ENCODE results near the gene CLSTN2. TPM values are rescaled to one million over a fixed set of nuclear protein-coding genes. Genes with fewer than 3 reads are reported as not detected.

The CLSTN2 gene
- polyA plus RNA-seq, 3 donors, result not detected

DNA sequence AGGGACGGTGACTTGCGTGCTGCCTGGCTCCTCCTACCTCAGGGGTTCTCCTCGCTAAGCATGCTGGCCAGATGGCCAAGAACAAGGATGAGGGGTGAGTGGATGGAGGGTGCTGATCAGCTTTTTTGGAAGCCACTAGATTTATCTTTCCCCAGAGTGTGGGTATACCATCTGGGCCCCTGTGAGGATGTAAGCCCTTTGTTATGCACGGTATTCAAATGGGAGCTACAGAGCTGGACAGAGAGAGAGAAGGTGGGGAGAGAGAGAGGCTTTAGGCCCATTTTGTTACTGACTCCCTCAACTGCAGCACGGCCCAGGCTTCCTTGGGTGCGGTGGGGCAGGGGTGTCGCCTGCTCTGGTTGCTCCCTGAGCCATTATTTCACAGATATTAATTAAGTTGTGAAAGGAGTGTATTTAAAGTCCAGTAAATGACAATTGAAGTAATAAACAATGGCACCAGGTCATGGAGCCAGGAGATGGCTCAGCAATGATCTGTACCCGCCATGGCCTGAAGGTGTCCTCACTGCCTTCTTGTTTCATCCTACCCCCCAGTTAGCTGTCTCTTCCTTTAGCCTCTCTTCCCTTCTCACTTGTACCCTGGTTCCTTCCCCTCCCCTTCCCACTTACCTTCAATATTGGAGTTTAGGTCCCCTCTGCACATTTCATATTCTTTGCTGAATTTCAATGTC lies 158.0 kb downstream of the CLSTN2 start:
- no peak overlapping the region for H3K4me3 Mint-ChIP-seq
- Histone ChIP-seq H3K27ac (ENCODE audit: low read depth in 1 of 2, low read length in 2 of 2) (no peak overlapping the region), H4K20me1 (ENCODE audit: insufficient read depth, low read length) (no peaks in the 10 kb centered on the region), H2AFZ (ENCODE audit: insufficient read depth, low read depth, low read length, poor library complexity, severe bottlenecking) (no peak overlapping the region), H3K4me1 (ENCODE audit: control insufficient read depth in 1 of 2, insufficient read depth in 2 of 2, low read length in 2 of 2) (no peaks in the 10 kb centered on the region), H3K36me3 (replicated peaks in 1 of 2; ENCODE audit: control insufficient read depth in 1 of 2, insufficient read depth in 2 of 2, low read length in 2 of 2) (no peaks in the 10 kb centered on the region), H3K4me2 (replicated peaks; ENCODE audit: extremely low read depth, low read length, poor library complexity, severe bottlenecking) (no peak overlapping the region), H3K4me3 (replicated peaks in 1 of 3; ENCODE audit: low read depth in 2 of 3, low read length in 3 of 3) (no peak overlapping the region), H3K9me3 (replicated peaks in 1 of 2; ENCODE audit: control insufficient read depth in 1 of 2, insufficient read depth in 1 of 2, low read length in 2 of 2) (no peaks in the 10 kb centered on the region), H3K79me2 (ENCODE audit: insufficient read depth, low read length) (no peaks in the 10 kb centered on the region), H3K9ac (ENCODE audit: insufficient read depth, low read length, poor library complexity, severe bottlenecking) (no peak overlapping the region), H3K27me3 (ENCODE audit: control insufficient read depth in 2 of 2, insufficient read depth in 2 of 2, low read length in 2 of 2) (no peaks in the 10 kb centered on the region)
- H3K27me3 Mint-ChIP-seq (ENCODE audit: low read depth in 3 of 3), result peaks cover 0 to 2% (median 1%) of the 10 kb centered on the region in 3 donors
- H3K27ac Mint-ChIP-seq, result no peak overlapping the region
- TF ChIP-seq, protein P1, sequence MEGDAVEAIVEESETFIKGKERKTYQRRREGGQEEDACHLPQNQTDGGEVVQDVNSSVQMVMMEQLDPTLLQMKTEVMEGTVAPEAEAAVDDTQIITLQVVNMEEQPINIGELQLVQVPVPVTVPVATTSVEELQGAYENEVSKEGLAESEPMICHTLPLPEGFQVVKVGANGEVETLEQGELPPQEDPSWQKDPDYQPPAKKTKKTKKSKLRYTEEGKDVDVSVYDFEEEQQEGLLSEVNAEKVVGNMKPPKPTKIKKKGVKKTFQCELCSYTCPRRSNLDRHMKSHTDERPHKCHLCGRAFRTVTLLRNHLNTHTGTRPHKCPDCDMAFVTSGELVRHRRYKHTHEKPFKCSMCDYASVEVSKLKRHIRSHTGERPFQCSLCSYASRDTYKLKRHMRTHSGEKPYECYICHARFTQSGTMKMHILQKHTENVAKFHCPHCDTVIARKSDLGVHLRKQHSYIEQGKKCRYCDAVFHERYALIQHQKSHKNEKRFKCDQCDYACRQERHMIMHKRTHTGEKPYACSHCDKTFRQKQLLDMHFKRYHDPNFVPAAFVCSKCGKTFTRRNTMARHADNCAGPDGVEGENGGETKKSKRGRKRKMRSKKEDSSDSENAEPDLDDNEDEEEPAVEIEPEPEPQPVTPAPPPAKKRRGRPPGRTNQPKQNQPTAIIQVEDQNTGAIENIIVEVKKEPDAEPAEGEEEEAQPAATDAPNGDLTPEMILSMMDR (IDR thresholded peaks at IDR 0.05), result no peak
- H3K4me1 Mint-ChIP-seq, result no peaks in the 10 kb centered on the region
- H3K9me3 Mint-ChIP-seq, result peaks cover 1 to 10% (median 3%) of the 10 kb centered on the region in 7 donors
- DNase-seq, result no peak
- no peaks in the 10 kb centered on the region for H3K36me3 Mint-ChIP-seq
- 60% methylated on average over 1 of the region's 8 CpGs for WGBS (ENCODE audit: insufficient coverage)
- intact Hi-C loops (cut with micrococcal nuclease), result no loop called here

DNA sequence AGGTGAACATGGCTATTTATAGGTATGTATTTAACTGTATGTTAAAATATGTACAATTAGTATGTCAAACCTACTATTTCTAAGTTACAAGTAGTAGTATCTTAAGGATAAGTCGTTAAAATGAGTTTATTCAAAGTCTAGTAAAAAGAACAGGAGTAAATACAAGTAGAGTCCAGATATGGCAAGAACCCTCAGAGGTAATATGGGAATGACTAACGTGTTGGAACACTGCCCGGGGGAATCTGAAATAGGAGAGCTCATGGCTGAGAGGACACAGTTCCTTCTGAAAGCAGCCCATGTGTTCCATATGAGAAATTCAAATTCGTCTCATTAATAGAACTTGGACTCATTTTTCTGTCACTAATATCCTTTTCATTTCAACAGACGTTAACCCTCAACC lies 158.8 kb downstream of the CLSTN2 start:
- no peaks in the 10 kb centered on the region for H3K36me3 ChIP-seq (replicated peaks in 1 of 2; ENCODE audit: control insufficient read depth in 1 of 2, insufficient read depth in 2 of 2, low read length in 2 of 2)
- no peaks in the 10 kb centered on the region for H3K4me1 Mint-ChIP-seq
- no peak for DNase-seq
- H3K4me2 ChIP-seq (replicated peaks; ENCODE audit: extremely low read depth, low read length, poor library complexity, severe bottlenecking), result no peak overlapping the region
- H3K4me1 ChIP-seq (ENCODE audit: control insufficient read depth in 1 of 2, insufficient read depth in 2 of 2, low read length in 2 of 2), result no peaks in the 10 kb centered on the region
- H3K79me2 ChIP-seq (ENCODE audit: insufficient read depth, low read length), result no peaks in the 10 kb centered on the region
- intact Hi-C loops (cut with micrococcal nuclease), result no loop called here
- H3K4me3 ChIP-seq (replicated peaks in 1 of 3; ENCODE audit: low read depth in 2 of 3, low read length in 3 of 3), result no peak overlapping the region
- TF ChIP-seq, protein P1 (IDR thresholded peaks at IDR 0.05), result no peak
- H3K27me3 Mint-ChIP-seq (ENCODE audit: low read depth in 3 of 3), result peaks cover 0 to 2% (median 1%) of the 10 kb centered on the region in 3 donors
- 86% methylated on average over 1 of the region's 5 CpGs for WGBS (ENCODE audit: insufficient coverage)
- no peak overlapping the region for H2AFZ ChIP-seq (ENCODE audit: insufficient read depth, low read depth, low read length, poor library complexity, severe bottlenecking)
- H3K9me3 Mint-ChIP-seq, result peaks cover 1 to 8% (median 3%) of the 10 kb centered on the region in 7 donors
- H3K9me3 ChIP-seq (replicated peaks in 1 of 2; ENCODE audit: control insufficient read depth in 1 of 2, insufficient read depth in 1 of 2, low read length in 2 of 2), result no peaks in the 10 kb centered on the region
- H3K27ac Mint-ChIP-seq, result no peak overlapping the region
- no peak overlapping the region for H3K27ac ChIP-seq (ENCODE audit: low read depth in 1 of 2, low read length in 2 of 2)
- no peaks in the 10 kb centered on the region for H4K20me1 ChIP-seq (ENCODE audit: insufficient read depth, low read length)
- no peak overlapping the region for H3K4me3 Mint-ChIP-seq
- no peaks in the 10 kb centered on the region for H3K27me3 ChIP-seq (ENCODE audit: control insufficient read depth in 2 of 2, insufficient read depth in 2 of 2, low read length in 2 of 2)
- no peak overlapping the region for H3K9ac ChIP-seq (ENCODE audit: insufficient read depth, low read length, poor library complexity, severe bottlenecking)
- H3K36me3 Mint-ChIP-seq, result no peaks in the 10 kb centered on the region
